CMK (cell line): ENCODE data around the gene PPARG.

Experiments used
- DNase-seq: peaks from one replicate; pipeline ENCODE4 v3.0.0-alpha.2; 2010; ENCODE audit warnings: low read depth

The PPARG gene

DNA sequence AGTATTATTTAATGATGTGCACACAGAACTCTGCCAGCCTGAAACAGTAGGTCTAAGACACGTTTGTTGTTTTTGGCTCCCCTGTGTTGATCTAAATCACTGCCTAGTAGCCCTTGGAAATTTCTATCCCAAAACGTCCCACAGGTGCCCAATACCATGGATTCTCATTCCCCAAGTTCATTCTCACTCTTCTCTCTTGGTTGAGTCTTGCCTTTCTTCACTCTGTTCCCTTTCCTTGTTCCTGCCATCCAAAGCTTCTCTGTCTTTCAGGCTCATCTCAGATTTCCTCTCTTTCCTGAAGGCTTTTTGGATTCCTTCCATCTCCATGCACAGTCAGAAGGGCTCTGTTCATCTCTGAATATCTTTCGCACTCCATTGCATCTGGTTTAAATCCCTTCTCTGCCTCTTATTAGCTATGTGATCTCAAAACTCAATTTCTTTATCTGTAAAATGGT is 54.2 kb downstream of the PPARG start:
- no peak for DNase-seq

- no peak for DNase-seq
These were observed 56.3 kb downstream of the PPARG start for GRCh38 chr3:12345141-12345561.

DNA sequence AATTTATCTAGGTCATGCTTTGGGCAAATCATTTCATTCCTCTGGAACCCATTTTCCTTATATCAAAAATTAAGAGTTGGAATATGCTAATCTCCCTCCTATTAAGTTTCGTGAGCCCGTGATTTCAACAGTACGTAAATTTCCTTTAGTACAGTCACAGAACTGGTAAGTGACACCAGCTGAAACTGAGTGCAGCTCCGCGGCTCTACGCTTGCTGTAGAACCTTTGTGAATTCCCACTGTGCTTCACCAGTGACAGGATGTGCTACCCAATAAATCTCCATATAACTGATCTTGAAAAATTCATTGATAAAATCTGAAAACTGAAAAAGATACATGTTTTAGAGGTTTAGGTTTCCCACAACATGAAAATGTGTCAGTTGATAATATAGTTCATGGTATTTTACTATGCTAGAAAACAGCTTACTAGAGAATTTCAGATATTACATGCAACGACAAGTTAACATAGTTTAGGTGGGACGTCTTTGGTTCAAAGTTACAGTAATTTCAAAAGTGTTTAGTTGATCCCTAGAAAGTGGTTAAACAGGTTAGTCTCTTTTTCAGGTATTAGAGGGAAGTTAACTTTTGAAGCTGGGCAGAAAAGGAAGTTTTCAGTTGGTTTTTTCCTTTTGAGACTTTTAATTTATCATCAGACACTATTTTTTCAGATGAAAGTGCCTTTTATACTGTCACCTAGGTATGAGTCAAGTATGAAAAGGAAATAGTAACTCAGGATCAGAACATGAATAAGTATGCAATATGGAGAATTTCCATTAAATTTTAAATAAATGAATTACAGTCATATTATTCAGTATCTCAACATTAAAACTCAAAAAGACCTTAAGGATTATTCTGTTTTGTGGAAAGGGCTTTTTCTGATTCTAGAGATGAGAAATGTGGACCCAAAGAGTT is 57.0 kb downstream of the PPARG start:
- no peak for DNase-seq

GRCh38 chr3:12347301-12347700 is 58.4 kb downstream of the PPARG start:
- no peak for DNase-seq

DNA sequence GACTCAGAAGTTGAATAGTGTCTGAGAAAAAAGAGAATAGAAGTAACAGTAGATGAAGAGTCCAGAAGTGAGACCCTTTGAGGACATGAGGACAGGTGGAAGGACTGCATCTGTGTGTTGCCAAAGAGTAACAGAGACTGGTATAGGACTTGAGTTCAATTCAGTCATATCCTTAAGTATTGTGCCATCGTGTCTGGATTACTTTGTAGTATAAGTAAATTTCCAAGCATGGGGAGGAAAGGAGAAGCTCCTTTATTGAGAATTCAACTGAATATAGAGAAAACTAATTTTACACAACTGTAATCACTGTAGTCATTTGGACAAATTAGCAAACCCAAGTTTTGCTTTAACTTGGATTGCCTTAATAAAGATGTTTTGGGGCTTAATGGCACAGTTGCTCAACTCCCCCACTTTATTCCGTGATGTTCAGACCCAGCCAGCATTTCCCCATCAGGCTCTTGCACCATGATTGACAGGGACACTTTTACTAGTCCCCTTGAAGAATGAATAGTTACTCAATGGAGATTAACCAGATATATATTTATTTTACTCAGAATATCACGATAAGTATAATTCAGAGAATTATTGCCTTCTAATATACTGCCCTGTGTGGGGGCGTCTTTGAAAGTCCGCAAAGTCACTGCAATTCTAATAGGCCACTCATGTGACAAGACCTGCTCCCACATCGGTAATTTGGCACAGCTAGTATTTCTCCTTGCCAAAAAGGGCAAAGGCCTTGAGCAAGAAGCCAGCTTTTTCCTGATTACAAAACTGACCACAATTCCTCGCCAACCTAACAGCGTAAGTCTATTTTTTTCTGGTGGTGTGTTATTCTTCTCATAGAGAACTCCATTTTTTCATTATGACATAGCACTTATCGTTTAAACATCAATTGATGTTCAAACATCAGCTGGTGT is 61.3 kb downstream of the PPARG start:
- DNase-seq = no peak

- DNase-seq = no peak
These were observed 62.3 kb downstream of the PPARG start for GRCh38 chr3:12351145-12351544.

DNA sequence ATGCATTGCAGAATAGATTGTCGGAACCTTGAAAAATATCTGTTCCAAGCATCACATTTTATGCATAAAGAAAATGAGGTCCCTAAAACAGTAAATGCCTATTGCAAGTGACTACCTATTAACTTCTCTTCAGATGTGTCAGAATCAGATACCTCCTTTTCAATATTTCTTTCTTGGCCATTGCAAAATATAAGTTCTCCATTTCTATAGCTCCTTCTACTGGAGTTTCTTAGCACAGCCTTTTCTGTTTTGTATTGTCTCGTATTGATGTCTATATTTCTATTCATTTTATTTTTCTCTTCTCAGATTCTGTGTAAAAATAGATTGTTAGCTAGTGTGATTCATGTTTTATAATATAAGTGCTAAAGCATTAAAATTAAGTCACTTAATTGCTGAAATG is 63.4 kb downstream of the PPARG start:
- no peak for DNase-seq

- no peak for DNase-seq
These were observed 63.9 kb downstream of the PPARG start for GRCh38 chr3:12352755-12353154.

- DNase-seq = no peak
These were observed 65.1 kb downstream of the PPARG start for GRCh38 chr3:12353796-12354525.

DNA sequence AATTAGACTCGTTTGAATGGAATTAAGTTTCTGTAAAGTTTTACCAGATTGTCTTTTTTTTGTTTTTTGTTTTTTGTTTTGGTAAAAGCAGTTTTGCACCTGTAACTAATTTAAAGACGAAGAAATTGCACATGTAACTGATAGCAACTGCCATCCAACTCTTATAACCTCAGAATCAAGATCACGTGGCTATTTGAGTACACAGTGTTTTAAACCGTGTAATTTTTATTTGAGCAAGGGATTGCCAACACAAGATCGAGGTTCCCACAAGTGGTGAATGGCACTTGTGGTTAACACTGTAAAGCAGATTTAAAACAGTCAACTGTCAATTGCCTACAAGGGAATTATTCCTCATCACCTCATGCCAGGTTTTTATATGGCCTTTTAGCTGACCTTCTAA is 67.3 kb downstream of the PPARG start:
- DNase-seq = no peak

DNA sequence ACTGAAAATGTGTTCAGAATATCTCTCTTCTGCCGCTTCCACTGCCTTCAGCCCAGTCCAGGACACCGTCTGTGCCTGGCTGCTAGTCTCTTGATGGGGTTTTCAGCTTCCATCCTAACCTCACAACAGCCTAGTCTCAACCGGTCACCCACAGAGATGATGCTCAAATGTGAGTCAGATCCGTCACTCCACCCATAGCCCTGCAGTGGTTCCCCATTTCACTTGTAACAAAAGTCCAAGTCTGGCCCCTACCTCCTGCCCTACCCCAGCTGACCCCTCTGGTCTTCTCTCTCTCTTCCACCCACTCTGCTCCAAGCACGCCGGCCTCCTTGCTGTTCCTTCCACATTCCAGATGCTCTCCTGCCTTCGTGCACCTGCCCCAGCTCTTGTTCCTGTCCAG is 68.1 kb downstream of the PPARG start:
- DNase-seq = no peak

GRCh38 chr3:12357456-12357855 is 68.6 kb downstream of the PPARG start:
- DNase-seq = no peak

- DNase-seq = no peak
These were observed 74.7 kb downstream of the PPARG start for GRCh38 chr3:12363397-12364195.

GRCh38 chr3:12367346-12367745 is 78.5 kb downstream of the PPARG start:
- no peak for DNase-seq

DNA sequence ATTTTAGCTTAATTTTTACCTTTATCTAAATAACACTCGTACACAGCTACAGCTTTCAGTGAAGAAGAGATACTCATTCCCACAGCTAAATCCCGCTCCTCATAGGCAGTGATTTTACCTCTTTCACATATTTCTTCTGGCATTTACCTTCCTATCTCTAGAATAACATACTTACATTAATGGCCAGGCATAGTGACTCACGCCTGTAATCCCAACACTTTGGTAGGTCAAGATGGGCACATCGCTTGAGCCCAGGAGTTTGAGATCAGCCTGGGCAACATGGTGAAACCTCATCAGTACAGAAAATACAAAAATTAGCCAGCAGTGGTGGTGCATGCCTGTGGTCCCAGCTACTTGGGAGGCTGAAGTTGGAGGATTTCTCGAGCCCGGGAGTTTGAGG is 80.2 kb downstream of the PPARG start:
- no peak for DNase-seq

DNA sequence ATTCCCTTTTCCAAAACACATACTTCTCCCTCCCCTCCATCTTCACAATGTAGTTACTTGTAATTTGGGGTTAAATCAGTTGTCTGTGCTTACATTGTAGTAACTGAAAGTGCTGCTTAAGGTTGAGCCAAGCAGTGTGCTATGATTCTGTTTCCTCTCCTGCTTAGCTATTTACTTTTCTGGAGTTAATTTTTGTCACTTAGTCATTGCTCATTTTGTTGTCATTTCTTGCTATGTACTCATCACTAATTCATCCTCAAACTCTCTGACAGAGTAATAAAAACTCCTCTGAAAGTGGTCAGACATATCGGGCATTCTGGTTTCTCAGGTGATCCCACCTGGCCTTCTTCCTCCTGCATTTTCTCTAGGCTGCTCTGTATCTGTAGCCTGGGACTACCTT is 80.7 kb downstream of the PPARG start:
- DNase-seq = no peak

DNA sequence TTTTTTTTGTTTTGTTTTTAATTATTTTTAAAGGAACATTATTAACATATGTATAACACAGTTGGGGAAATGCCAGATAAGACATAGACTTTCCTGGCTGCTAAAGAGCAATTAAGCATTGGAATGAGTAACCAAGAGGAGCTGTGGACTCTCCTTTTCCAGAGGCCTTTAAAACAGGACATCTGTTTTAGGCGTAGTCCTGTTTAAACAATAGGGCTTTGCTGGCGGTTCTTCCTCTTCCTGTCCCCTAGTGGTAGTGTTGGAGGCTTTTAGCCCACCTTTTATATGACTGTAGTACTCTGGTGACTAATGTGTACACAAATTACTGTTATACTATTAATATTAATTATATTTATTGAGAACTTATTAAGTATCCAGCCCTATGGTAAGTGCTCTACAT is 81.9 kb downstream of the PPARG start:
- no peak for DNase-seq

GRCh38 chr3:12371525-12372140 is 82.8 kb downstream of the PPARG start:
- no peak for DNase-seq

DNA sequence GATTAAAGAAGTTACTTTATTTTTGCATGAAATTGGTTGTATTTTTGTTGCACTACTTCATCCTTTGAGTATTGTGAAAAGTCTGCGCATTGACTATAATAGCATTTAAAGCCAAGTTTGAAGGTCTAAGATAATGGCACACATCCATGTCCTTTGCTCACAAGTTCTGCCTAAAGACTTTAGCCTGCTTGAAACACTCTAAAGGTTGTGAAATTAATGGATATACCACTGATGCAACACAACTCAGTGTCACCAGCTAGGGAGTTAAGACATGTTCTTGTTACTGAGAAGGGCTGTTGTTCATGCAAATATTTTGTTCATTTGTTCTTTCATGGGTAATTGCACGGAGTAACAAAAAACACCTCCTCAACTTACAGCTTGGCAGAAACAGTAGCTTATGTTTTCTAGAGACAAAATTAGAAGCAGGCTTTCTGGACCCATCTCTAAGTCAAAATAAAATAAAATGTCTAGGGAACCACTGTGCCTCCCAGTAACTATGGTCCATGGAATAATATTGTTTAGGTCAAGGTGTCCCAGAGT is 83.9 kb downstream of the PPARG start:
- DNase-seq = no peak

- no peak for DNase-seq
These were observed 86.7 kb downstream of the PPARG start for GRCh38 chr3:12375572-12375971.
